NCI-H2107 treated with DMSO at 0.1 percent for 48 hours (cell line): ENCODE data around the gene RAP1GAP2.
"Not testable (repeated sequence)": the region's sequence is repeated elsewhere in the genome, so short reads cannot be mapped to it uniquely, and the experiment has no call there.

Experiments used
- DNase-seq: peaks from one replicate; lab custom pipeline; 2025; ENCODE audit not compliant: unreplicated experiment; lab: John Stamatoyannopoulos, UW

RAP1GAP2 gene

DNA sequence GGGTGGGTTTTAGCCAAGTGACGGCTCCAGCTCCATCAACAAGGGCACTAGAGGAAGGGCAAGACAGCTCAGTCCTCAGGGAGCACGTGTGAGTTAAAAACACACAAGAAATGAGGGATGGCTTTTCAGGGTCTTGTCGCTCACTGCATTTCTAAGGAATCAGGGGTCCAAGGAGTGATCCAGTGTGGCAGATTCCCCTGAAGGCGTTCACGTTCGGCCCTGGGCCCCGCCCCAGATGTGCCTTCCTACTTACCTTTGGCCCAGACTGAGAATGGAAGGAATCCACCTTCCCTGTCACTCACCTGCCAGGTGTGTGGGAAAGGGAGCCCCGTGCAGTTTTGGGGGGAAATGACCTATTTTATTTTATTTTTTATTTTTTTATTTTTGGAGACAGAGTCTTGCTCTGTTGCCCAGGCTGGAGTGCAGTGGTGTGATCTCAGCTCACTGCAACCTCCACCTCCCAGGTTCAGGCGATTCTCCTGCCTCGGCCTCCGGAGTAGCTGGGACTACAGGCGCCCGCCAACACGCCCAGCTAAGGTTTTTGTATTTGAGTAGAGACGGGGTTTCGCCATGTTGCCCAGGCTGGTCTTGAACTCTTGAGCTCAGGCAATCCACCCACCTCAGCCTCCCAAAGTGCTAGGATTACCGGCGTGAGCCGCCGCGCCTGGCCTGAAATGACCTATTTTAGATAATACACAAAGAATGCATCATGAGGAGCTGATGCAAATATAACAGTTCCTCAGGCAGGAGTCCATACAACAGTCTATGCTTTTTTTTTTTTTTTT lies 195.3 kb downstream of the RAP1GAP2 start:
- DNase-seq, result not testable (repeated sequence)

DNA sequence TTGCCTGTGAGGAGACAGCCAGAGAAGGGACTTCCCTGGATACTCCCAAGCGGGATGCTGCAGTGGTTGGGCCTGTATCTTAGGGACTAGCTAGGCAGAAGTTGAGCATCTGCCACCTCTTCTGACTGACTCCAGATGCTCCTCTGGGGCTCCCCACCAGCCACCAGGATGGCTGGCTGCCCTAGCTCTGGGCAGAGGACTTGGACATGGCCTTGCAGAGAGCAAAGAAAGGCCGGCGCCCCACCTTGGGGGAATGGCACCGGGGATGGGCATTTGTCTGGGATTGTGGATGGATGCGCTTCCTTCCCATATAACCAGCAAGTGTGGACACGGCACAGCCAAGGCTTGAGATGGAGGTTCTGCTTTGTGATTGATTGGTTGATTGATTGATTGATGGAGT lies 198.2 kb downstream of the RAP1GAP2 start:
- DNase-seq, result no peak

DNA sequence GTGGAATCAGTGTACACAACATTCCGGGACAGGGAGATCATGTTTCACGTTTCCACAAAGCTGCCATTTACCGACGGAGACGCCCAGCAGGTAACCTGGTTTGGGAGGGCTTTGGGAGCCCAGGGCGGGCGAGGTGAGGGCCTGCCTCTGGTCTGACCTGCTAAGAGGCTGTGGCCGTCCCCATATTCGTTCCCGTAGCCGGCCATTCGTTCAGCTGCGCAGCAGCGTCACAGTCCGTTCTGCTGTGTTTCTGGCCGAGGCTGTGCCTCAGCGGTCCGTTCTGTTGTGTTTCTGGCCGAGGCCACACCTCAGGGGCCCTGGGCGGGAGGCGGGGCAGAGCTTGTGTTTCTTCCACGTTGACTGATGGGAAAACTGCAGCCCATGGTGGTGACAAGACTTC lies 199.1 kb downstream of the RAP1GAP2 start:
- DNase-seq, result no peak

DNA sequence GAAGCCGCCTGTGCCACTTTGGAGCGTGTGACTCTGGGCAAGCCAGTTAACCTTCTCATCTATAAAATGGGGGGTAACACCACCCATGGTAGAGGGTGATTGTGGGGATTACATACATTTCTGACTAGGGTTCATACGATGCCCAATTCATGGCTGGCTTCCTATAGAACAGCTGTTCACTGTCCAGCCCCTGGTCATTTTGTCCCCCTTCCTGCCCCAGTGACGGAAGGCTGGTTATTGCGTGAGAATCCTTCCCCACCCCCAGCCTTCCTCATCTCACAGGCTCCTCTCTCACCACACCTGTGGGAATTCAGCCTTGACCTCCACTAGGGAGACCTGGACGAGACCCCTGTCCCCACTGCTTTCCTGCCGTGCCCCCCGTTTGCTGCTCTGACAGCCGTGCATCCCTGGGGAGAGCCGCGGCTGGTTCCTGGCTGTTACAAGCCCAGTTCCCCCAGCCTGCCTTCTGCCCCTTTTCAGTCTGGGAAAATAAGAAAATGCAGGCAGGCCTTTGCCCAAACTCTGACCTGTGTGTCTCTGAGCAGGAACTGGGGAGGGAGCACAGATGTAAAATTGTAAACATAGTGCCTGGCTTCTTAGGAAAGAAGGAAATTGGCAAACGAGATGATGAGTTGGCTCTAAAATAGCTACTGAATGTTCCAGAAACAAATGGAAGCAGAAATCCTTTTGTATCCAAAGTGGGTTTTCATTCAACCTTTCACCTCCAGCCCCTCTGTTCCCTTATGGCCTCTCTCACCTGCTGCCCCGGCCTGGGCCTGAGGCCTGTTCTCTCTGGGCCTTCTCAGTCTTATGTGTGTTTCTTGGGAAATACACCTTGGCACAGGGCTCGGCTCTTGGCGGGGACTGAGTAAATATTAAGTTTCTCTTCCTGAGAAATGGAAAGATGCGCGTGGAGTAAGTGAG lies 199.9 kb downstream of the RAP1GAP2 start:
- DNase-seq, result no peak

DNA sequence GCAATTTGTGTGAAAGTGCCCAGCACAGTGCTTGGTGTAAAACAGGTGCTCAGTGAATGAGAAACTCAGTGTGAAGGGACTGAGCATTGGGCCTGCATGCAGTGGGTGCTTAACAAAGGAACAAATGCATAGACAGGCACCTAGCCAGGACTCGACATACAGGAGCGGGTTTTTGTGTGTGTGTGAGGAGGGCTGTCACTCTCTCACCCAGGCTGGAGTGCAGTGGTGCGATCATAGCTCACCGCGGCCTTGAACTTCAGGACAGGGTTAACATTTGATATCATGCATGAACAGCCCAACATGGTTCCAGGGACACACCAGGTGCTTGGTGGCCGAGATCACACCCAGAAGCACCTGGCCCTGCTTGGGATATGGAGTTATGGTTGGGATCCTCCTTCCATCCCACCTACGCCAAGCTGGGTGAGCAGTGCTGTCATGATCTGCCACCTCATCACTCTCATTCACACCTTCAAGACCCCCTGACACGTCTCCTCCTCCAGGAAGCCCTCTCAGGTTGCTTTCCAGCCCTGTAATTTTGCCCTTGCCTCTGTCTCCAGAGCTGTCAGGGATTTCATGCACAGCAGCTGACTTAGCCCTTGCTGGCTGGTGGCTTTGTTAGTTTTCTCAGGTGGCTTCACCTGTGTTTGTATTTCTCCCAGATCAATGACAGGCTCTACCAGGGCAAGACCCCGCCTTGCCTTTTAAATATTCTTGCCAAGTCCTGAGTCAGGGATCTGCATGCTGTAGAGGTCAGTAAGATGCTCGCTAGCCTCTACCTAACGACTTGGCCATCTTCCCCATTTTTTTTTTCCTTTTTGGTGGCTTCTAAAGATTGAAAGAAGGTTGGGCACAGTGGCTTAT lies 200.8 kb downstream of the RAP1GAP2 start:
- DNase-seq, result no peak

DNA sequence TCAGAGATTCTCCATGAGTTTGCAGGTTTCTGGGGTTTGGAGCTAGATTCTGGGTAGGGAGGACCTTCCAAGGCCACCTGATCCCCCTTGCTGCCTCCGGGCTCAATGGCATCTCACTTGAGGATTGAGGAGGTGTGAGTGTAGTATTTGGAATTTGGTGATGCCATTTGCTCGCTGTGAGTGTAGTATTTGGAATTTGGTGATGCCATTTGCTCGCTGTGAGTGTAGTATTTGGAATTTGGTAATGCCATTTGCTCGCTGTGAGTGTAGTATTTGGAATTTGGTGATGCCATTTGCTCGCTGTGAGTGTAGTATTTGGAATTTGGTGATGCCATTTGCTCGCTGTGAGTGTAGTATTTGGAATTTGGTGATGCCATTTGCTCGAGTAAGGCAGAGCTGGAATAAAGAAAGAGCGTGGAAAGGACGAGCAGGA lies 202.2 kb downstream of the RAP1GAP2 start:
- DNase-seq, result not testable (repeated sequence)

DNA sequence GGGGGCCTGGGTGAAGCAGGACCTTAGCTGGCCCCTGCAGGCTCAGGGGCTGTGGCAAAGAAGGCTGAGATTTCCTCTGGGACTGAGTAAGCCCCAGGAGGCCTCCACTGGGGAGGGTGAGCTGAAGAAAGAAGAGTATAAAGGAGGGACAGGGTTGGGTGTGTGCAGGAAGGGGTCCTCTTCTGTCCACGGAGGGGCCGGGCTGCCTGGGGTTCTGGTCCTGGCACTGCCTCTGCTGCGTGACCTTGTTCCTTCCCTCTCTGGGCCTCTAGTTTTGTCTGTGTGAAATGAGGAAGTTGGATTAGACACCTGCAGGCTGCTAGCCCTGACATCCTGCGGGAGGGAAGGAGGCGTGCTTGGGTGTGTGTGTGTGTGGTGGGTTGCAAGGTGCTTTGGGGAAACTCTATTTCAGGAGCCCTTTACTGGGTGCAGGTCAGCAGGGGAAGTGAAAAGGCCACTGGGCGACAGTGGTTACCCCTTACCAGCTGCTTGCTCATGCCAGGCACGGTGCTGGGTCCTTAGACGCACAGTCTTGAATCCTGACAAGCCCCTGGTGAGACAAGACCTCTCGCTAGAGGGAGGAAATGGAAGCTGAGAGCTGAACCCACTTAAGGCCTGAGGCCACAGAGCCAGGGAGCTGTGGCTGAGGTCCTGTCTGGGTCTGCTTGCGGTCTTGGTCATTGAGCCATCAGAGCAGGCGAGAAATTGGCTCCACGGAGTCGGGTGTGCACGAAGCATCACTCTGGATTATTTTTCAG lies 206.5 kb downstream of the RAP1GAP2 start:
- DNase-seq, result no peak

DNA sequence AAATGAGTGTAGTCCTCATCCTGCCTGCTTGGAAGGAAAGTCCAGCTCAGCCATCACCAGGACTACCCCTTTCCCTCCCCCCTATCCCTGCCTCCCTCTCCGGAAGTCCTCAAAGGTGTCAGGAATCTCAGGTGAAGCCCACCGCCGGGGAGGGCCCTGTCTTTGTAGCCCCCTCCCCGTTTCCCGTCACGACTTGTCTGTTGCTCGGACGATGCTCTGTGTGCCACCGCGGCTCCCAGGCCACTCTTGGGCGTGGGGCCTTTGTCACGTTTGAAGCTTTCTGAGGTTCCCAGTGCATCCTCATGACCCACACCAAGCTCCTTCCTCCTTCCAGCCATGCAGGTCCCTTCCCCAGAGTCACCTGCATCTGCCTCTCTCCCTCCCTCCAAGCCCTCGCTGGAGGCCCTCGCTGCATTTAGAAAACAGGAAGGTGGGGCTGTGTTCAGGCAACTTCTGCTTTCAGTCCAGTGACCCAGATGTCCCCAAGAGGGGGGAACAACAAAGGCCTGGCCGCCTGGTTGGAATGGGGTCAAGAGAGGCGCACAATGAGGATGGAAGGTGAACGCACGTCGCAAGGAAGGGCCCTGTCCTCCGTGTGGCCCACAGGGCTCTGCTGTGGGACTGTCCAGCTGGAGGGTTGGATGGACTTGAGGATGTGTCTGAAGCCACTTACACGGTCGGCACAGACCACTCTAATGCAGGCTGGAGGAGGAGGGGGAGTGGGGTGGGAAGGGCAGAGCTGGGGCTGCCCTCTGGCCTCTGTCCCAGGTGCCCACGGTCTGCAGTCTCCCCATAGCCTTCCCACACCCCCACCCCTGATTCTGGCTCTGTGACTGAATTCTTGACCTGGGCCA lies 207.3 kb downstream of the RAP1GAP2 start:
- no peak for DNase-seq

DNA sequence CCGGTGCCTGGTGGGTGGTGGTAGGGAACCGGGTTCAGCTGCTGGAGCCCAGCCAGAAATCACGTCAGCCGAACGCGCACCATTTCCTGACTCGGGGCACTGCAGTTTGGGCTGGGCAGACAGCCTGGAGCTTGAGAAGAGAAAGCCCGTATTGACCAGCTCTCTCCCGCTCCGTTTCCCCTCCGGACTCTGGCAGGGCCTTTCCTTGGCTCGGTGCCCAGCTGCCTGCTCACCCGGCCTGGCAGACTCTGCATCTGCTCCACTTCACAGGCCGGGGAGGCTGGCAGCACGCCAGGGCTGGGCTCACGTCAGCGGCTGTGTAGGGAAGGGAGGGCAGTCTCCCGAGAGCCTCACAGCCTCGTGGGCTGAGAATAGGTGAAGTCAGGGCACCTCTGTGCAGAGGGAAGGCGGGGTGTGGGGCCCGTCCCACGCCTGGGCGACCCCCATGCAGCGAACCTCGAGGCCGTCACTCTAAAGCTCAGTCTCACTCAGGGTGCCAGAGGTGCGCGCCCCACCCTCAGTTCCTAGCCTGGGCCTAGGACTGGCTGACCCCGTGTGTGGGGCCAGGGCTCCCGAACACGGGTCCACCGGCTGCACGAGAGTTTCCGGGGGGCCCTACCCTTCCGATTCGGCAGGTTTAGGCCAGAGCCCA lies 208.0 kb downstream of the RAP1GAP2 start:
- peak; percentile 83 for DNase-seq

DNA sequence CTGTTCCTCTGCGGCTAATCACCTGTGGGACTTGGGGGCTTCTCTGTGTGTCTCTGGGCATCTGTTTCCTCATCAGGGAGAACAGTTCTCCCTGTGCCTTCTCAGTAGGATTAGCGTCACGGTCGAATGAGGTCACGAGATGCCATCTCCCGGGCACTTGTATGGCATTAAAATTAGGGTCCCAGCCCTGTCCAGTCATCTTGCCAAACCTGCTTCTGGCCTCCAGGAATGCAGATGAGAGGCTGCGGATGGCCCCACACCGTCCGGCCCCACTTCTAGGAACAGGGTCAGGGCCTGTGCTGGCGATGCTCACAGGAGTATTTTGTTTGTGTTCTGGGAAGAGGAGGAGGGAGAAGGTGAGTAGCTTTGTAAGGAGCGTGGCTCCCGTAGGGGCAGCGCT lies 208.7 kb downstream of the RAP1GAP2 start:
- DNase-seq, result no peak

DNA sequence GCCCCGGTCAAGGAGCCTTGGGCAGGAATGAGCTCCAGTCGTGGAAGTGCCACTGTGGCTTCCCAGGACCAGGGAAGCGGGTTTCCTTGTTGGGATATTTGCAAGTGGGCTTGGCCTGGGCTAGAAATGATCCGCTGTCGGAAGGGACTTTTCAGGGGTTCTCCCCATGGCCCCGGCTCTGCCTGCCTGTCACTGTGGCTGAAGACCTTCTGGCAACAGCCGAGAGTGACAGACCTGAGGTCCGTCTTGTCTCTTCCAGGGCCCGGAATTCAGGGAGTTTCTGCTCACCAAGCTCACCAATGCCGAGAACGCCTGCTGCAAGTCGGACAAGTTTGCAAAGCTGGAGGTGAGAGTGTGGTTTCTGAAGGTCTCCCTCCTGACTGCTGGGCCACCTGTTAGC lies 209.5 kb downstream of the RAP1GAP2 start:
- DNase-seq, result no peak

DNA sequence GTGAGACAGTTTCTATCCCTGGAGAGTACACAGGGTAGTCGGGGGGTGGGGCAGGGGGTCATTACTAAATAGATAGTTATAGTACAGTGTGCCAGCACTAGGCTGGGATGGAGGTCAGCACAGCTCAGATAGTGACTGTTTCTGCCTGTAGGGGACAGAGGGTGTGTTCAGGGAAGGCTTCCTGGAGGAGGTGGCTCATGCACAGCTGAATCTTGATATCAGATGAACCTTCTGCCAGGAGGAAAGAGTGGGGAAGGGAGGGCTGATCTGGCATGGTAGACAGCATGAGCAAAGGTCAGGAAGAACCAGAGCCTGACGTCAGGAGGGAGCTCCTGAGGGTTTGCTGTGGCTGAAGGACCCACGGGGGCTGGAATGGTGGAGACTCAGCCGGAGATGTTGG lies 210.6 kb downstream of the RAP1GAP2 start:
- no peak for DNase-seq

DNA sequence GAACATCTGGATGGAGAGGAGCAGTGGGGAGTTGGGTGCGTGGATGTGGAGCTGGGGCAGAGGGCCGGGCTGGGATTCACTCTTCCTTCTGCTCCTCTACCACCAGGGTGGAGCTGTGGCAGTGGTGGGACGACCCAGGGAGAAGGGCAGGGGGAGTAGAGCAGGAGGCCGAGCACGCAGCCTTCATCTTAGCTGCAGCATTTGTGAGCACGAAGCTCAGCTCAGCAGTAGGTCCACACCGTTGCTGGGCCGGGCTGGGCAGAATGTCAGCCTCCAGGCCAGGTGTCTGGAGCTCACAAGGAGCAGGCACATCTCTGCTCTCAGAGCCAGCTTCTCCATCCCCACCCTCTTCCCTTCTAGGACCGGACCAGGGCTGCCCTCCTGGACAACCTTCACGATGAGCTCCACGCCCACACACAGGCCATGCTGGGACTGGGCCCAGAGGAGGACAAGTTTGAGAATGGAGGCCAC lies 211.4 kb downstream of the RAP1GAP2 start:
- no peak for DNase-seq

DNA sequence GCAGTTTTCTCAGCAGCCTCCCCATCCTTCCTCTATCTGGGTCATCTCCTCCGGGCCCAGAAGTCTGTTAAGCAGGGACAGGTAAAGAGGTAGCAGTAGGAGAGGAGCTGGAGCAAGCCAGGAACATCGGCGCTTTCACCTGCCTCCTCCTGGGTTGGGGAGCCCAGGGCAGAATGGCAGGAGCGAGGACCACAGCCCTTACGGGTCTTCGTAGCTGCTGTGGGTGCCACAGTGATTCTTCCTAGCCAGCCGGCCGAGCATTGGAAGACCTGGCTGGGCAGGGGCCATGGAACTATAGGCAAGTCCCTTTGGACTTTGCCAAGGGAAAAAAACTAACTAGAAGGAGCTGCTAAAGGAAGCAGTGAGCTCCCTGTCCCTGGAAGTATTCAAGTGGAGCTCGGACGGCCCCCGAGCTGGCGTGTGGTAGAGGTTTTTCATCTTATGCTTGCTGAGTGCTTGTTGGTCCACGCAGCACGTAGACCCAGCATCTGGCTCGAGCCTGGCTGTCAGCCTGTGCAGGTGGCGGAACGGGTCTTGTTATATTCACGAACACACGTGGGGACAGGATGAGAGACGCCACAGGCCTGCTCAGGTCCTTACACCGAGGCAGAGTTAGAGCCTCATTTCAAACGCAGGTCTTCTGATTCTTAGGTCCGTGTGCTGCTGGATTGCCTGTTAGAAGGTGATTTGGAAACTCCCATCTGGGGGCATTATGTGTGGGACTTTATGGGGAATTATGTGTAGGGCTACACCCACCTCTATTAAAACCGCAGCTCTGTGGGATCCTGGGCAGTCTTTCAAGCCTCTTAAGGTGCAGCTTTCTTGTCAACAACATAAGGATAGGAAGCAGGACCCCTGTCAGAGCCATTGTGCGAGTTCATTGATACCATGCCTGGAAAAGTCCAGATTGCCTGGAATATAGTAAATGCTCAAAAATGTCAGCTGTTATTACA lies 212.4 kb downstream of the RAP1GAP2 start:
- no peak for DNase-seq

DNA sequence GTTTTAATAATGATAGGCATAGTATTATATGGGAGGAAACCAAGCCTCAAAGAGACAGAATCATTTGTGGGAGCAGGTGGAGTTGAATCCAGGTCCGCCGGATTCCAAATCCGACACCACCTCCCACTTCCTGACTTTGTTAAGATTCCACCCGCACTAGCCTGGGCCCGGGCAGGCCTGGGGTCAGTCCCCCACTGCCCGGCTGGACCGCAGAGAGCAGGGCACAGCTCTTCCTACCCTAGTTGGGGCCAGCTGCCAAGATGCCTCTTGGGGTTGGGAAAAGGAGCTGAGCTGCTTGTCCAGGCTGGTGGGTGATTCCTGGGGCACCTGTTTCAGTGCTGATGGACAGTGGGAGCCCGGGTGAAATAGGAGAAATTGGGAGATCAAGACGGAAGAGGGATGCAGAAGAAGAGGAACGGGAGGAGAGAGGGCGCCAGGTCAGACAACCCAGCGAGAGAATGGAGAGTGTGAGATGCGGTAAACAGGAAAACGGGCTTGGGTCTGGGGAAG lies 213.2 kb downstream of the RAP1GAP2 start:
- DNase-seq, result no peak

DNA sequence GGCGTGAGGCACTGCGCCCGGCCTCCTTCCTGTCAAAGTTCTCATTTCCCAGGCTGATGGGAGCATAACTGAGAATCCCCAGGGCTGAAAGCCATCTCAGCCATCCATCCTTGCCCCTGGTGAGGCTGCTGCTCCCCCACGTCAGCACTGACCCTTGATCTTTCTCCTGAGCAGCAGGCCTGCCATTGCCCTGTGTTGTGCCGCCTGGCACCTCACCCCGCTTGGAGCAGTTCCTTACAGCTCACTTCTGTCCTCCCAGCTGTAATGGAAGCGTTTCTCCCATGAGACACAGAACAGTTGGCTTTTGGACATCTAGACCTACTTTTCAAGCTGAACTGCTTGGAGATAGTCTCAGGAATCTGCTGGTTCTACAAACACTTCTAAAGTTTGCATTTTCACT lies 215.7 kb downstream of the RAP1GAP2 start:
- DNase-seq, result no peak

DNA sequence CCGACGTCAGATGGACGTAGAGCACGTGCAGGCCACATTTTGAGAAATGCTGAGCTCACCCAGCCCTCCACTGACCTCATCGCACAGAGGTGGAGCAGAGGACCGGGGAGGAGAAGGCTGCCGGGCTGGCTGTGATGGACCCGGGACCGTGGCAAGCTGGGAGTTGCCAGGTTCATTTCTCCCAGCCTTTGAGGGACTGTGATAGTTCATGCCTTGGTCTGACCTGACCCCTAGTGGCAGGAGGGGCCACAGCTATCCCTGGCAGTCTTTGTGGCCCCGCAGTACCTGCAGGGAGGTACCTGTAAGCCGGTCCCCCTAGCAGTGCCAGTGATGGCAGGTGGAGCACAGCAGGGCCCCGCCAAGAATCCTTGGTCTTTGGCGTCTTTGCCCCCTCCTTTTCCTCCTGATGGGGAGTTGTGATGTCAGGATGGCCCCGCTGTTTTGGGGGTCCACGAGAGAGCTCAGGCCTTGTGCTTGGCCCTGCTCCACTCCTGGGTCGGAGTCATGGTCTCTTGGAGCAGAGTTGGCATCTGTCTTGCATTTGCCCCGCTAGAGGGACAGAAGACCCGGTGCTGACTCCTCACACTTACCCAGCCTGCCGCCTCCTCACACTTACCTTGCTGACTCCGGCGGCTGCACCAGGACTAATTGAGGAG lies 216.8 kb downstream of the RAP1GAP2 start:
- no peak for DNase-seq
